Measurements from ENCODE around the gene CDCA8. TPM values are rescaled to one million over a fixed set of nuclear protein-coding genes. Genes with fewer than 3 reads are reported as not detected.

CDCA8 gene
- total and polyA plus RNA-seq, 9 of the 15 experiments (the other 6 are each of a cell fraction or from before 2014, with no cell fraction given): 26.4 to 148 (median 81.8) TPM

GRCh38 chr1:37722181-37723071 lies 30.1 kb downstream of the CDCA8 start:
- H3K4me2 ChIP-seq (ENCODE audit: insufficient read depth, low read length): no peak overlapping the region
- no peaks in the 10 kb centered on the region for H3K79me2 ChIP-seq (ENCODE audit: control insufficient read depth, insufficient read depth, low read length)
- POLR2A ChIA-PET: interaction anchor here (0.6 to 1.4 kb wide), 5 partner anchors 11 to 32 kb away, joined by 3 to 5 read pairs (median 4); a partner anchor contains a TSS
- no peak overlapping the region for H3K9ac ChIP-seq (ENCODE audit: insufficient read depth in 1 of 2, low read depth in 2 of 2, low read length in 2 of 2)
- intact Hi-C loops (cut with micrococcal nuclease) (no loop called here), in situ Hi-C loops (cut with MboI) (no loop called here)
- H3K4me3 ChIP-seq: no peak overlapping the region
- H3K9me1 ChIP-seq (ENCODE audit: control insufficient read depth, insufficient read depth, low read length): no peaks in the 10 kb centered on the region
- peaks cover 10% of the 10 kb centered on the region for H4K20me1 ChIP-seq (replicated peaks; ENCODE audit: control insufficient read depth, insufficient read depth, low read length)
- DNase-seq (ENCODE audit: extremely low read depth in 1 of 4, low spot score in 3 of 4) (no peak), ATAC-seq (no peak), FAIRE-seq (no peak)
- no peaks in the 10 kb centered on the region for H3K36me3 ChIP-seq (ENCODE audit: control insufficient read depth, insufficient read depth, low read length)
- peaks cover 6 to 38% of the 10 kb centered on the region in 2 experiments for H3K4me1 ChIP-seq (replicated peaks in 1 of 2; ENCODE audit: control insufficient read depth in 2 of 2, insufficient read depth in 2 of 2, low read length in 2 of 2)
- peaks cover 30 to 61% of the 10 kb centered on the region in 2 experiments; a peak in 4 of 5 replicates for H3K27me3 ChIP-seq (ENCODE audit: control insufficient read depth in 2 of 2, insufficient read depth in 2 of 2, low read length in 2 of 2)
- no peak overlapping the region for H2AFZ ChIP-seq (ENCODE audit: low read depth, low read length)
- H3K9me3 ChIP-seq (replicated peaks; ENCODE audit: control insufficient read depth, insufficient read depth, low read depth, low read length): no peaks in the 10 kb centered on the region
- TF ChIP-seq CBFB (CRISPR knock-in tag; IDR thresholded peaks at IDR 0.05) (no peak), ESRRA (IDR thresholded peaks at IDR 0.05; ENCODE audit: borderline replicate concordance, low read depth) (peak; percentile 91)
- H3K27ac ChIP-seq (ENCODE audit: extremely low read depth, low read depth, low read length): no peak overlapping the region
- CTCF ChIA-PET (ENCODE audit: low intra/inter-chr PET ratio): no interaction called here
- BruUV-seq (replicated peaks): no TSS peak
- whole genome bisulfite sequencing (ENCODE audit: insufficient coverage, low coverage, missing lambda C conversion rate): 24% methylated on average over 14 of the region's 14 CpGs

GRCh38 chr1:37723072-37723389 lies 30.7 kb downstream of the CDCA8 start:
- DNase-seq (ENCODE audit: extremely low read depth in 1 of 4, low spot score in 3 of 4) (no peak), ATAC-seq (no peak), FAIRE-seq (no peak)
- Histone ChIP-seq H3K4me1 (replicated peaks in 1 of 2; ENCODE audit: control insufficient read depth in 2 of 2, insufficient read depth in 2 of 2, low read length in 2 of 2) (peaks cover 6 to 37% of the 10 kb centered on the region in 2 experiments), H3K9me1 (ENCODE audit: control insufficient read depth, insufficient read depth, low read length) (no peaks in the 10 kb centered on the region), H2AFZ (ENCODE audit: low read depth, low read length) (no peak overlapping the region), H4K20me1 (replicated peaks; ENCODE audit: control insufficient read depth, insufficient read depth, low read length) (peaks cover 10% of the 10 kb centered on the region), H3K27ac (ENCODE audit: extremely low read depth, low read depth, low read length) (no peak overlapping the region), H3K4me2 (ENCODE audit: insufficient read depth, low read length) (no peak overlapping the region), H3K9ac (ENCODE audit: insufficient read depth in 1 of 2, low read depth in 2 of 2, low read length in 2 of 2) (peak overlapping the region in 1 of 2 experiments; percentile 70; a peak in 1 of 4 replicates), H3K4me3 (no peak overlapping the region), H3K27me3 (ENCODE audit: control insufficient read depth in 2 of 2, insufficient read depth in 2 of 2, low read length in 2 of 2) (peaks cover 27 to 58% of the 10 kb centered on the region in 2 experiments; a peak in 4 of 5 replicates), H3K36me3 (ENCODE audit: control insufficient read depth, insufficient read depth, low read length) (no peaks in the 10 kb centered on the region), H3K9me3 (replicated peaks; ENCODE audit: control insufficient read depth, insufficient read depth, low read depth, low read length) (no peaks in the 10 kb centered on the region), H3K79me2 (ENCODE audit: control insufficient read depth, insufficient read depth, low read length) (no peaks in the 10 kb centered on the region)
- whole genome bisulfite sequencing (ENCODE audit: insufficient coverage, low coverage, missing lambda C conversion rate): 50% methylated on average over 6 of the region's 6 CpGs
- intact Hi-C loops (cut with micrococcal nuclease): no loop called here
- CTCF ChIA-PET (ENCODE audit: low intra/inter-chr PET ratio): no interaction called here
- in situ Hi-C loops (cut with MboI): no loop called here
- no TSS peak for BruUV-seq (replicated peaks)
- TF ChIP-seq ZNF143 (CRISPR knock-in tag; IDR thresholded peaks at IDR 0.05) (0 out of 2 replicates have a peak, but pooled peaks have one; percentile 10), STAT5B (CRISPR knock-in tag; IDR thresholded peaks at IDR 0.05) (no peak), NR2C2 (CRISPR knock-in tag; IDR thresholded peaks at IDR 0.05) (no peak), NR2C2 (tag; IDR thresholded peaks at IDR 0.05) (peak; percentile 10; the same call in 1 of the 2 replicates), SNAPC5 (CRISPR knock-in tag; IDR thresholded peaks at IDR 0.05) (no peak), CBFA2T3 (IDR thresholded peaks at IDR 0.05) (no peak)
- POLR2A ChIA-PET: interaction anchor here (0.6 to 1.5 kb wide), 5 partner anchors 11 to 33 kb away, joined by 3 to 5 read pairs (median 3); a partner anchor contains a TSS

Measured in K562 (cell line).